Left ventricle myocardium superior (tissue), 1 donor: ENCODE data around the gene ZNF784. TPM values are rescaled to one million over a fixed set of nuclear protein-coding genes. Genes with fewer than 3 reads are reported as not detected.

Experiments used
- ATAC-seq: fragments of 200-7000 bp; cut with Tn5 transposase; one replicate; pipeline ENCODE4 v1.9.1; 2020; ENCODE audit warnings: mild to moderate bottlenecking, moderate library complexity
- DNase-seq: peaks from one replicate; pipeline ENCODE4 v3.0.0-alpha.2; 2020
- intact Hi-C: fragments of 100-400 bp; cut with micrococcal nuclease; formaldehyde crosslinking; loops from one replicate; pipeline ENCODE4 v1.11.0; 2022
- total RNA-seq: library from RNA; stranded (reverse); fragmentation: NEBNext Ultra II Directional; extraction: Animal tissue kit (Norgen Biotek cat#: 25700); gene quantifications from one replicate; pipeline ENCODE4 v1.2.1, GENCODE V29; 2021
- donor health status: DM: no; HTN: yes; CAD: no; lungs with severe emphysema.

Gene ZNF784
- total RNA-seq, 1 donor from 2014 or later: 13.4 TPM

DNA sequence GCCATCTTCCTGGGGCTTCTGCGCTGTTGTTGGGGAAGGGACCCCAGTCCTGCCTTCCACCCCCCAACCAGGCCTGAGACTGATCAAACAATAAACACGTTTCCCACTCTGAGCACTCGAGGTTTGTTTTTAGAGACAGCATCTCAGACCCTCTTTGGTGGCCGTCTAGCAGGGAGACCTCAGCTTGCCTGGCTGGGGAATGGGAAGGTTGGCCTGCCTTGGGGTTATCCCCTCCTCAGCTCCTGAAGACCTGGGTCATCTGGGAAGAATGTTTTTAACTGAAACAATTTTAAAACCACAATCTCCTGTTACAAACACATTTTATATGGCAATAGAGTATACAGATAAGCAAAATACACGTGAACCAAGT is 21.1 kb upstream of the ZNF784 start:
- intact Hi-C loops: no loop called here
- no peak for ATAC-seq

DNA sequence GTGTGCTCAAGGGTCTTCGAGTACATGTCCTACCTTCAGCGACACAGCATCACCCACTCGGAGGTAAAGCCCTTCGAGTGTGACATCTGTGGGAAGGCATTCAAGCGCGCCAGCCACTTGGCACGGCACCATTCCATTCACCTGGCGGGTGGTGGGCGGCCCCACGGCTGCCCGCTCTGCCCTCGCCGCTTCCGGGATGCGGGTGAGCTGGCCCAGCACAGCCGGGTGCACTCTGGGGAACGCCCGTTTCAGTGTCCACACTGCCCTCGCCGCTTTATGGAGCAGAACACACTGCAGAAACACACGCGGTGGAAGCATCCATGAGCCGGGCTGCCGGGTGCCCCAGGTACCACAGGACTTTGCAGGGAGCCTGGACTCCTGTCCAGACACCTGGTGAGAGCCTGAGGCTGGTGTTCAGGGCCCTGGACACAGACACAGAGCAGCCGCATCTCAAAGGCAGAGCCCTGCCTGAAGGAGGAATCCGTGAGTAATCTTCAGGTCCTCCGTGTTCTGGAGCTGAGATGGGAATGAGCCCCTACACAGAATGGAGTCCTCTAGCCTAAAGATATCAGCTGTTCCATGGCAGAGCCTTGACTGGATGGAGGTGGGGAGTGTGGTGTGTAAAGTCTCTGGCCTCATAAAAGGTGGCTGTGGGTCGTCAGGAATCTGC is 20.6 kb upstream of the ZNF784 start:
- no peak for DNase-seq
- ATAC-seq: no peak
- intact Hi-C loops: no loop called here

More for the DNA sequence above, 21.1 kb upstream of the ZNF784 start:
- no peak for DNase-seq

DNA sequence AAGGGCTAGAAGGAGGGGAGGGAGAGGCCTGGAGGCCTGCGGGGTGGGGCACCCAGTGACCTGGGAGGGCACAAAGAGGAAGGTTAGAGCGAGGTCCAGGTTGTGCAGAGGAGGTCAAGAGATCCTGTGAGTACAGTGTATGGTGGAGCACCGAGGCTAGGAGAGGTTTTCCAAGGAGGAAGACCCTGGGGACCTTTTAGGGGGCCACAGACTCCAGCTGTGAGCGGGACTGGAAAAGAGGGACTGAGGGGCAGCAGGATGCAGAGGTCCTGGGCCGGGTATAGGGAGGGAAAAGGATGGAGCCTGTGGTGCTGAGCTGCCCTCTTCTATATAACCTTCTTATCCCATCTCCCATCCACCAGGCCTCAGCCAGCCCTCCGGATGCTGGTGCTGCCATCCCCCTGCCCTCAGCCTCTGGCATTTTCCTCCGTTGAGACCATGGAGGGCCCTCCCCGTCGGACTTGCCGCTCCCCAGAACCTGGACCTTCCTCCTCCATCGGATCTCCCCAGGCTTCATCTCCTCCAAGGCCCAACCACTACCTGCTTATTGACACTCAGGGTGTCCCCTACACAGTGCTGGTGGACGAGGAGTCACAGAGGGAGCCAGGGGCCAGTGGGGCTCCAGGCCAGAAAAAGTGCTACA is 19.9 kb upstream of the ZNF784 start:
- intact Hi-C loops: no loop called here
- DNase-seq (peak; percentile 25), ATAC-seq (no peak)

DNA sequence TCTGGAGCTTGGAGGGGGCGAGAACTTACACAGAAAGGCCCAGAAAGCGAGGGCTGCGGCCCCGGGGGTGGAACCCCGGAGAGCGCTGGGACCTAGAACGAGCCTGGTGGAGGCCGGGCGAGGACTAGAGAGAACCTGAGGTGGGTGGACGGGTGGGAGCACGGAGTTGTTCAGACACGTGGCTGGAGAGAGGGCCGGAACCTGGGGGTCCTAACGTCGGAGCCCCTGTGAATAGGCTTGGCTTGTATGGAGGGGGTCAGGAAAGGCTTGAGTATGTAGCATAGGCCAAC is 19.5 kb upstream of the ZNF784 start:
- DNase-seq: no peak
- intact Hi-C loops: no loop called here
- ATAC-seq: no peak

DNA sequence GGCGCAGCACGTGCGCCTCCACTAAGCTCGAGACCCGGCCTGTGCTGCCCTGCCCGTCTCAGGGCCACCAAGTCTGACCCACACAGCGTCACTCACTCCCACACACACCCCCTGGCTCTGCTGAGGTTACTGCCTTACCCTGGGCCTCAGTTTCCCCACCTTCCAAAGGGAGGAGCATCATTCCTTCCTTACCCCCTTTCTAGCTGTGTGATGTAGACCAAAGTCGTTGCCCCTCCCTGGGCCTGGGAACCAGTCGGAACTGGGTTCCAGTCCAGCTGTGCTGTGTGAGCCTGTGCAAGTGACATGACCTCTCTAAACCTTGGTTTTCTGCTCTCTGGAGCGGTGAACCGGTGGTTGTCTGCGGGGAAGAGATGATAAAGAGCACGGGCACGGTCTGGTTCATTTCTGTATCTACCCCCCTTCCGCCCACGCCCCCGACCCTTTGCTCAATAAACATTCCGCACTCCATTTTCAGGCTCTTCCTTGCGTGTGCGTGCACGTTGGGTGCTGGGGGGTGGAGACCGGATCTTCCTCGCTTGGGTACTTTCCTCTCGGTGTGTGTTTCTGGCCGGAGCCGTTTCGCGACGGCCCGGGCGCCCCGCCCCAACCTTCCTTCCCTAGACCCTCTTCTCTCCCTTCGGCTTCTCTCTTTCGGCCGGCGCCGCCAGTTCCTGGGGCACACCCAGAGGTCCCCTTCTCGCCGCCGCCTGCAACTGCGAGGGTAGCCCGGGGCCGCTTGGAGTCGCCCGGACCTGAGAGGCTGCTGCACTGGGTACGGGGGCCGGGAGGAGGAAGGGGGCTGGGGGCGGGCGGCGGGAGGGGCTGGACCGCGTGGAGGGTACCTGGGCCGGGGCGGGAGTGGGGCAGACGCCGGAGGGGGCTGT is 18.9 kb upstream of the ZNF784 start, which contains the start of gene ZNF581:
ZNF581 (plus strand) TSS at position 647 of the 884 bp plus-strand sequence. CDS start 923 bp downstream, outside the sequence.
- intact Hi-C loops: no loop called here
- peak; percentile 46 for ATAC-seq
- peak; percentile 82 for DNase-seq

DNA sequence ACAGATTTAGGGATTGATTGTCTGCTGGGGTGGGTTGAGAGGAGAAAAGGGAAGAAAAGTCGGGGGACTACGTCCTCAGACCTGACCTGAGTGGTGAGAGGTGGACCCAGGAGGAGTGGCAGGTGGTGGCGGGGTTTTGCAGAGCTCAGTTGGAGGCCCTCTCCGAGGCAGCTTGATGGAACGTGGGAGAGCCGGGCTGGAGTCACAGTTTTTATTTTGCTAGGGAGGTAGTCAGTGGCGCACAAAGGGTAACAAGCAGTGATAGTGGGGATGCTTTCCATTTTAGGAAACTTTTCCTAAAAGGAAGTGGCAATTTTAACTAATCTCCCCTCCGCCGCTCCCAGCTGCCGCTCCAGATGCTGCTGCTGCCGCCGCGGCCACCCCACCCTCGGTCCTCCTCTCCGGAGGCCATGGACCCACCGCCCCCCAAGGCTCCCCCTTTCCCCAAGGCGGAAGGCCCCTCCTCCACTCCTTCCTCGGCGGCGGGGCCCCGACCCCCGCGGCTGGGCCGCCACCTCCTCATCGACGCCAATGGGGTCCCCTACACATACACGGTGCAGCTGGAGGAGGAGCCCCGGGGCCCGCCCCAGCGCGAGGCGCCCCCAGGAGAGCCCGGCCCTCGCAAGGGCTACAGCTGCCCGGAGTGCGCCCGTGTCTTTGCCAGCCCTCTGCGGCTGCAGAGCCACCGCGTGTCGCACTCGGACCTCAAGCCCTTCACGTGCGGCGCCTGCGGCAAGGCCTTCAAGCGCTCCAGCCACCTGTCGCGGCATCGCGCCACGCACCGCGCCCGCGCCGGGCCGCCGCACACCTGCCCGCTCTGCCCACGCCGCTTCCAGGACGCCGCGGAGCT is 18.0 kb upstream of the ZNF784 start:
- DNase-seq (peak; percentile 52), ATAC-seq (peak; percentile 2)
- intact Hi-C loops: no loop called here

DNA sequence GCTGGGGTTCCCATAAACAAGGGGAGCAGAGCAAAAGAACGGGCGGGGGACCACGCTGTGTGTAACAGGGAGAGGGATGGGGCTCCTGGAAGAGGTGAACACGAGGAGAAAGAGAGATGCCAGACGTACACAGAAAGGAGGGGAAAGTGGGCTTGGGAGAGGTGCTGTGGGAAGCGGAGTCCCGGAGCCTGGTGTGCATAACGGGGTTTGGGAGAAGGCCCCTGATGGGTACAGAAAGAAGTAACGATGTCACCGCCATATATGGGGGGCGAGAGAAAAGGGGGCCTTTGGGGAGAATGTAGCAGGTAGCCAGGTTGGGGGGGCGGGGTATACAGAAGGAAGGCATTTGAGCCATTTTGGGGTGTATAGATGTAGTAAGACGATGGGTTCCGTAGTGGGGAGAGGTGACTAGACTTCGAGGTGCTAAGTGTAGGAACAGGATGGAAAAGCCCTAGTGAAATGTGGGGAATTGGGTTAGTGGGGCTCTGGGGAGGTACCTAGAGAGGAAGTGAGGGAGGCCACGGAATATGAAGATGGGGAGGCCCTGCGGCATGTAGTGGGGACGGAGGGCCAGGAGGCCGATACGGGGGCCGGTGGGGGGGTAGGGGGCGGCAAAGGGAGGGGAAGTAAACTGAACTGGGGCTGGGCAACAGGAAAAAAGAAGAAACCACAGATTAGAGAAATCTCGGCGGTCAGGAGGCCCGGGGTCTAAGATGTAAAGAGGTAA is 17.2 kb upstream of the ZNF784 start:
- DNase-seq: peak; percentile 11
- peak; percentile 0 for ATAC-seq
- intact Hi-C loops: no loop called here

DNA sequence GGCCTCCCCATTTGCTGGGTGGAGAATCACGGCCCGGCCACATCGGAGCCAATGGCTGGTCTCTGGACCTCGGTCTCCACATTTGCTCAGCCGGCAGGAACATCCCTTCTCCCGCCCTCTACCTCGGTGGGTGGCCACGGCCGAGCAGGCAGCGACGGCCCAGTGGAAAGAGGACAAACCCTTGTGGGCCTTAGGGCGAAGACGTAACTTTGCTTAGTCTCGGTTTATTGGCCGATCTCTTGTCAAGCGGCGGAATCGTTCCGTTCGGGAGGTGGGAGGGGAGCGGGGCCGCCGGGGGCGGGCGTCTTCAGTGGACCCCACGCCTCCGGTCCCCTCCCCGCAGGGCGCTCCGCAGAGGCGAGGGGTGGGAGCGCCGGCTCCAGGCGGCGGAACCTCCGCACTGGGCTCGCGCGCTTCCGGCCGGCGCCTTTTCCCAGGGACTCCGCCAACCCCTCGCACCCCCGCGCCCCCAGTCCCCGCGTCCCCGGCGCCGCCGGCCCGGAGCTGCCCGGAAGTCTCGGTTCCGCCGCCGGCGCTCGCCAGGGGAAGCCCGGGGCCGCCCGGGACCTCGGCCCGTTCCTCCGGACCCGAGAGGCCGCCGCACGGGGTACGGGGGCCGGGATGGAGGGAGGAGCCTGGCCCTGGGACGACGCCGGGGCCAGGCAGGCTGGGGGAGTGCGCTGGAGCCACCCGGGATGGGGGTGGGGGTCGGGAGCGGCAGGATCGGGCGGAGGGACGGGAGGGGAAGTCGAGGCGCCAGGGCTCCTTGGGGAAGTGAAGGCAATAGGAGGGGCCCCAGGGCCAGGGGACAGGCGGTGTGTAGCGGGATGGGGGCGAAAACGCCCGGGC is 16.4 kb upstream of the ZNF784 start, which contains the start of gene ZNF580:
ZNF580 (plus strand) TSS at position 426 of the 849 bp plus-strand sequence. CDS start 1,507 bp downstream, outside the sequence.
- intact Hi-C loops: no loop called here
- DNase-seq (peak; percentile 84), ATAC-seq (peak; percentile 73)

DNA sequence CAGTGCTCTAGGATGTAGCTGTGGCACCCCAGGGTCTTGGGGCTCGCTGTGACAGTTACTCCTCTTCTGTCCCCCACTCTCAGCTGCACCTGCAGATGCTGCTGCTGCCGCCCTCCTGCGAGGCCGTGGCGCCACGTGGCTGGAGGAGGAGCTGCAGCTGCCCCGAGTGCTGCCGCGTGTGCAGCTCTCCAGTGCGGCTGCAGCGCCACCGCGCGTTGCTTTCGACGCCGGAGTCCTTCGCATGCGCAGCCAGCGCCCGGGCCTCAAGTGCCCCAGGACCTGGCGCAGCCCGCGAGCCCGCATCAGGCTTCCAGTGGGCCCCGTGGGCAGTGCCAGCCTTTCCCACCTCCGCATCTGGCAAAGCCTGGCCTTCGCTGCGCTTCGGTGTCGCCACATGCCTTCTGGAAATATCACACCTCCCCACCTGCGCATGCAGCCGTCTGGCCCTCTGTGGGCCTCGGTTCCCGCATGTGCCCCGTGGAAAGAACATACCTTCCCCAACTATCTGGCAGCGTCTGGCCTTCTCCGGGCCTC is 15.7 kb upstream of the ZNF784 start:
- intact Hi-C loops: no loop called here
- ATAC-seq: peak; percentile 23
- peak; percentile 83 for DNase-seq

DNA sequence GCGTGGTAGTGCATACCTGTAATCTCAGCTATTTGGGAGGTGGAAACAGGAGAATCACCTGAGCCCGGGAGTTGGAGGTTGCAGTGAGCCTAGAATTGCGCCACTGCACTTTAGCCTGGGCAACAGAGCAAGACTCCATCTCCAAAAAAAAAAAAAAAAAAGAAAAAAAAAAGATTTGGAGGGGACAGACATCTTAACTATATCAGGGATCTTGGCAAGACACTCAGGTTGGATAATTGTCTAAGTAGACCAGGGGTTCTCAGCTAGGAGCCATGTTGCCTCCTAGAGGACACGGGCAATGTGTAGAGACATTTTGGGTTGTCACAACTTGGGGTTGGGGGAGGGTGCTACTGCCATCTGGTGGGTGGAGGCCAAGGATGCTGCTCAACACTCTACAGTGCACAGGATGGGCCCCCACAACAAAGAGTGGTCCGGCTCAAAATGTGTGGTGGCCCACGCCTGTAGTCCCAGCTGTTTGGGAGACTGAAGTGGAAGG is 14.5 kb upstream of the ZNF784 start:
- DNase-seq (peak; percentile 38), ATAC-seq (no peak)
- intact Hi-C loops: no loop called here

DNA sequence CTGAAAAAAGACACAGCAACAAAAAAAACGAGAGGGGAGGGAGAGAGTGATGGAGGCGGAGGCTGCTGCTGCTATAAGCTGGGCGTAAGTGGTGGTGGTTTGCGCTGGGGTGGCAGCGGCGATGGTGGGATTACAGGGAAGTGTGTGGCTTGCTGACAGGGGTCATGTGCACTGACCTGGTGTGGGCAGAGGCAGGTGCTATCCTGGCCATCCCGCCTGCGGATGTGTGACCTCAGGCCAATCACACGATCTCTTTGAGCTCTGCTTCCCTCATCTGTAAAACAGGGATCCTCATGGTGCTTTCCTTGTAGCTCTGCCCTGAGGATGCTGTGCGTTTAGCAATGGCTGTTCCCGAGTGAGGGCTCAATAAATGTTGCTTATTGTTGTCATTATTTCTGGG is 13.2 kb upstream of the ZNF784 start:
- peak; percentile 30 for DNase-seq
- intact Hi-C loops: no loop called here
- no peak for ATAC-seq

DNA sequence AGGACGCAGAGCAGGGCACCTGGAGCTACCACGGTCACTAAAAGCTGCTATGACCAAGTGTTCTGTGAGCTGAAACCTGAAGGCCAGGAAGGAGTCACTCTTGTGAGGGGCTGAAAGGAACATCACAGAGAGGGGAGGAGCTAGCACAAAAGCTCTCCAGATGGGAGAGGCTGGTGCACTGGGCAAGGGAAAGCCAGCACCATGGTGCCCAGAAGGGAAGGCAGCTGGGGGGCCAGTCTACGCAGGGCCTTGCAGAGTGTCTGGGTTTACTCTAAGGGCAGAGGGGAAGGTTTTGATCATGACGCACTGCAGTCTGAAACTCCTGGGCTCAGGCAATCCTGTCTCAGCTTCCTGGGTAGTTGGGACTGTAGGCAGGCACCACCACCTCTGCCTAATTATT is 12.4 kb upstream of the ZNF784 start:
- ATAC-seq: no peak
- peak; percentile 20 for DNase-seq
- intact Hi-C loops: no loop called here

DNA sequence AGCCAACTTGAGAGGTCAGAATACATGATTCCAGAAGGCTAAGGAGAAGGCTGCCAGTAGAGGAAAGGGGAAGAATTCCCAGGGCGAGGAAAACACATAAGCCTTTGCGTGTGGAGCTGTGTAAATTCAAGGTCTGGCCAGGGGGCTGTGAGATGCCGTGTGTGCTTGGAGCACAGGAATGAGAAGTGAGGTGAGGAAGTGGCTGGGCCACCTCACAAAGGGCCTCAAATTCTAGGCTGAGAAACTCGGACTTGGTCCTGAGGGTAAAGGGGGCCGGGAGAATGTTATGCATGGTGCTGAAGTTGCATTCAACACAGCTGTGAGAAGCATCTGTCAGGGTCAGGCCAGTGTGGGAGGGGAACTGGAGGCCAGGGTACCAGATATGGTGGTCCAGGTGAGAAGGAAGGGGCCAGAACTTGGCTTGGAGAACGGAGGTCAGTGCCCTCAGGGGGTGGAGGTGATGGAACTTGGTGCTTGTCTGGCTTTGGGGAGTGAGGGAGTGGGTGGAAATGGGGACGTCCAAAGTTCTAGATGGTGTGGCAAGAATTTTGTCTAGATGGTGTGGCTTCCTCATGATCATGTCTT is 11.6 kb upstream of the ZNF784 start:
- intact Hi-C loops: no loop called here
- ATAC-seq (no peak), DNase-seq (peak; percentile 12)

DNA sequence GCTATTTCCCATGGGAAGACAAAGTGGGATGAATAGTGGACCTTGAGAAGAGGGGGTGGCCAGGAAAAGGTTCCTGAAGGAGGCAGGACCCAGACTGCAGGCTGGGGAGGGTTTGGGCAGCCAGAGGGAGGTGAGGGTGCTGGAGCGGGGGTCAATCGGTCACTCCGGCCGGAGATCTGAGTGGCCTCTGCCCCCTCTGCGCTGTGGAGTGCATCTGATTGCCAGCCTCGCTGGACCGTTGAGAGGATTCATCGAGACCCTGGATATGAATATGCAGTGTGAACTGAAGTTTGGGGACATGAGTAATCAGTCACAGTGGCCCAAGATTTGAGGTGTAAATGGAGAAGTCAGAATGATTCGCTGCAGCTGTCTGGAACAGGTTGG is 11.0 kb upstream of the ZNF784 start:
- intact Hi-C loops: no loop called here
- ATAC-seq: no peak
- DNase-seq: peak; percentile 29

DNA sequence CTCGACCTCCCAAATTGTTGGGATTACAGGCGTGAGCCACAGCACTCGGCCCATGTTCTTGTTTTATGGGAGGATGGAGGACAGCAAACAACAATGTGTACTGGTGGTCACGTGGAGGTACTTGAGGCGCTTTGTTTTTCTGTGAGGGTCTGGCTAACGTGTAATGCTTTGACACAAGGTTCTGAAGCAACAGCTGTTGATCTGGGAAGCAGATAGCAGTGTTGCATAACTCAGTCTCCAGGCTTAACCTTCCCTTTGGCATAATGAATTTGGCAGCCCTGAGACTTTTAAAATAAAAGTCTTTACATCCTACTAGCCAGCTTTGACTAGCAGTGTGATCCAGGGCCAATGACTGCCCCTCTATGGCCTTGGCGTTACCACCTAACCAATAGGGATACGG is 9.5 kb upstream of the ZNF784 start:
- intact Hi-C loops: no loop called here
- ATAC-seq: no peak
- no peak for DNase-seq

DNA sequence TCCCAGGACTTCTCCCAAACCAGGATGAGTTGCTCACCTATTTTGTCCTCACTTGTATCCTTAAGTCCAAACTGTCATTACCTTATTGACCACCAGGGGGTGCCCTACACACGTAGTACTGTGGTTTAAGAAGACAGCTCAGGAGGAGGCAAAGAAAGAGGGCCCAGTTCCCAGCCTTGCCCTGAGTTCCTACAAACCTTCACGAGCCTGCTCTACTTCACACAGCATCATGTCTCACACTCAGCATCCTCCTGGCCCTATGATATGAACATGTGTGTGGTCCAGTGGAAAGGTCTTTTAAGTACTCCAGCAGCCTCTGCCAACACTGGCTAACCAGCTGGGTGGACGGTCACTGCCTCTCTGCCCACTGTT is 8.1 kb upstream of the ZNF784 start:
- DNase-seq (peak; percentile 38), ATAC-seq (peak; percentile 62)
- intact Hi-C loops: no loop called here

DNA sequence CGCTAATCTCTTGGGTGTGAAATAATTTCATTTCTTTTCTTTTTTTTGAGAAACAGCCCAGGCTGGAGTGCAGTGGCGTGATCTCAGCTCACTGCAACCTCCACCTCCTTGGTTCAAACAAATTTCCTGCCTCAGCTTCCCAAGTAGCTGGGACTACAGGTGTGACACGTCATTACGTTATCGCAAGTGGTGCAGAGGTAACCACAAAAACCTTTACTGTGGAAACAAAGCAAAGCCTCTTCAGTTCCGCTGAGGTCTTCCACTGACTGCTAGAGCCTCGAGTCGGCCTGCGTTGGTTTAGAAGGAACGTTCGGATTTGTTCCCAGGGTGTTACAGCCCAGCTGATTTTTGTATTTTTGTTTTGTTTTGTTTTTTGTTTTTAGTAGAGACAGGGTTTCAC is 2.0 kb upstream of the ZNF784 start:
- intact Hi-C loops: no loop called here
- DNase-seq (no peak), ATAC-seq (no peak)
